HG03571 (cell line): ENCODE measurements around the gene SRGAP1.

Experiments used
- ATAC-seq: cut with Tn5 transposase; IDR thresholded peaks from one replicate; pipeline ENCODE4 v1.9.1; 2021; ENCODE audit not compliant: unreplicated experiment

The SRGAP1 gene

GRCh38 chr12:64081008-64081404 is 236.5 kb downstream of the SRGAP1 start:
- ATAC-seq: no peak

GRCh38 chr12:64082116-64082515 is 237.6 kb downstream of the SRGAP1 start:
- ATAC-seq: no peak

GRCh38 chr12:64082866-64083268 is 238.4 kb downstream of the SRGAP1 start:
- ATAC-seq: no peak

GRCh38 chr12:64083285-64084210 is 239.0 kb downstream of the SRGAP1 start:
- no peak for ATAC-seq

GRCh38 chr12:64085154-64085553 is 240.7 kb downstream of the SRGAP1 start:
- no peak for ATAC-seq

- no peak for ATAC-seq
These were observed 241.5 kb downstream of the SRGAP1 start for GRCh38 chr12:64085996-64086395.

- no peak for ATAC-seq
These were observed 242.4 kb downstream of the SRGAP1 start for GRCh38 chr12:64086946-64087345.

GRCh38 chr12:64087761-64088160 is 243.3 kb downstream of the SRGAP1 start:
- ATAC-seq: no peak

GRCh38 chr12:64088431-64089349 is 244.2 kb downstream of the SRGAP1 start:
- ATAC-seq: no peak

- no peak for ATAC-seq
These were observed 245.5 kb downstream of the SRGAP1 start for GRCh38 chr12:64090047-64090446.

GRCh38 chr12:64091186-64091585 is 246.7 kb downstream of the SRGAP1 start:
- no peak for ATAC-seq

- no peak for ATAC-seq
These were observed 248.2 kb downstream of the SRGAP1 start for GRCh38 chr12:64092507-64093196.

- ATAC-seq: no peak
These were observed 249.2 kb downstream of the SRGAP1 start for GRCh38 chr12:64093689-64094088.

- no peak for ATAC-seq
These were observed 253.0 kb downstream of the SRGAP1 start for GRCh38 chr12:64097366-64098105.

GRCh38 chr12:64098709-64099354 is 254.3 kb downstream of the SRGAP1 start:
- ATAC-seq: no peak

- ATAC-seq: no peak
These were observed 254.9 kb downstream of the SRGAP1 start for GRCh38 chr12:64099397-64099796.

- no peak for ATAC-seq
These were observed 257.8 kb downstream of the SRGAP1 start for GRCh38 chr12:64102339-64102738.

- ATAC-seq: no peak
These were observed 259.6 kb downstream of the SRGAP1 start for GRCh38 chr12:64103825-64104740.

- ATAC-seq: no peak
These were observed 260.5 kb downstream of the SRGAP1 start for GRCh38 chr12:64105026-64105425.
